Trophoblast cell (in vitro differentiated cells and primary cell): ENCODE data around the gene PGM1.

Experiments
- DNase-seq, 2 donors: peaks; one replicate each; pipeline ENCODE4 v3.0.0-alpha.2; 2016
- H2AFZ ChIP-seq: 2 replicates; pipeline ENCODE4 v1.6.1; 2013; ENCODE audit warnings: low read length, moderate library complexity, mild to moderate bottlenecking; ENCODE audit not compliant: insufficient read depth, poor library complexity
- H2AK5ac ChIP-seq: 2 replicates; pipeline ENCODE4 v1.6.1; 2013; ENCODE audit warnings: mild to moderate bottlenecking, low read length
- H2BK120ac ChIP-seq: 2 replicates; pipeline ENCODE4 v1.6.1; 2013; ENCODE audit warnings: low read length, mild to moderate bottlenecking, moderate library complexity; ENCODE audit not compliant: insufficient read depth, poor library complexity
- H2BK12ac ChIP-seq: 2 replicates; pipeline ENCODE4 v1.6.1; 2013; ENCODE audit warnings: mild to moderate bottlenecking, low read length, moderate library complexity
- H2BK5ac ChIP-seq: 2 replicates; pipeline ENCODE4 v1.6.1; 2013; ENCODE audit warnings: low read length, low read depth, moderate library complexity, mild to moderate bottlenecking; ENCODE audit not compliant: poor library complexity
- H3K14ac ChIP-seq: 2 replicates; pipeline ENCODE4 v1.6.1; 2013; ENCODE audit warnings: mild to moderate bottlenecking, low read length
- H3K18ac ChIP-seq: 2 replicates; pipeline ENCODE4 v1.6.1; 2013; ENCODE audit warnings: mild to moderate bottlenecking, low read length
- H3K23ac ChIP-seq: 2 replicates; pipeline ENCODE4 v1.6.1; 2013; ENCODE audit warnings: low read length
- H3K27ac ChIP-seq: 2 replicates; pipeline ENCODE4 v1.5.1; 2013; ENCODE audit warnings: low read depth, mild to moderate bottlenecking, inconsistent platforms, low read length, moderate library complexity
- H3K27me3 ChIP-seq: 2 replicates; pipeline ENCODE4 v1.6.1; 2013; ENCODE audit warnings: inconsistent platforms, mild to moderate bottlenecking, low read length, moderate library complexity; ENCODE audit not compliant: insufficient read depth
- H3K36me3 ChIP-seq, 2 experiments: 1 replicate in 1 of 2; 2 replicates in 1 of 2; pipeline ENCODE4 v1.6.1; 2013; ENCODE audit warnings: low read length in 2 of 2, mild to moderate bottlenecking in 2 of 2, moderate library complexity in 1 of 2; ENCODE audit not compliant: insufficient read depth in 2 of 2, control insufficient read depth in 1 of 2
- H3K4ac ChIP-seq: 2 replicates; pipeline ENCODE4 v1.6.1; 2013; ENCODE audit warnings: low read depth, mild to moderate bottlenecking, low read length, moderate library complexity
- H3K4me1 ChIP-seq, 2 experiments: 1 replicate in 1 of 2; 2 replicates in 1 of 2; pipeline ENCODE4 v1.6.1; 2013; ENCODE audit warnings: low read length in 2 of 2, mild to moderate bottlenecking in 2 of 2, moderate library complexity in 1 of 2; ENCODE audit not compliant: insufficient read depth in 2 of 2, control insufficient read depth in 1 of 2
- H3K4me2 ChIP-seq: 2 replicates; pipeline ENCODE4 v1.6.1; 2013; ENCODE audit warnings: inconsistent platforms, mild to moderate bottlenecking, low read length, moderate library complexity
- H3K4me3 ChIP-seq: 2 replicates; pipeline ENCODE4 v1.5.1; 2013; ENCODE audit warnings: mild to moderate bottlenecking, low read depth, low read length, inconsistent platforms
- H3K79me1 ChIP-seq: one replicate; pipeline ENCODE4 v1.6.1; 2013; ENCODE audit warnings: low read length
- H3K79me2 ChIP-seq: 2 replicates; pipeline ENCODE4 v1.6.1; 2013; ENCODE audit warnings: low read length, mild to moderate bottlenecking; ENCODE audit not compliant: control insufficient read depth, insufficient read depth, poor library complexity
- H3K9ac ChIP-seq: 2 replicates; pipeline ENCODE4 v1.6.1; 2013; ENCODE audit warnings: mild to moderate bottlenecking, low read length
- H3K9me3 ChIP-seq: 2 replicates; pipeline ENCODE4 v1.6.1; 2013; ENCODE audit warnings: low read depth, mild to moderate bottlenecking, control low read depth, inconsistent platforms, low read length; ENCODE audit not compliant: insufficient read depth
- H4K12ac ChIP-seq: 2 replicates; pipeline ENCODE4 v1.6.1; 2013; ENCODE audit warnings: low read depth, mild to moderate bottlenecking, low read length, moderate library complexity
- H4K8ac ChIP-seq: 2 replicates; pipeline ENCODE4 v1.6.1; 2013; ENCODE audit warnings: low read depth, mild to moderate bottlenecking, low read length, moderate library complexity
- H4K91ac ChIP-seq: one replicate; pipeline ENCODE4 v1.6.1; 2013; ENCODE audit warnings: low read depth, mild to moderate bottlenecking, low read length, moderate library complexity
- WGBS: extraction: QIAGEN DNeasy Blood & Tissue Kit; methylation state at CpG from one replicate; pipeline ENCODE4 v1.1.7; 2013; ENCODE audit warnings: missing lambda C conversion rate; ENCODE audit not compliant: insufficient read length, insufficient coverage; ENCODE audit errors: extremely low coverage; 5-methylcytosine and 5-hydroxymethylcytosine counted together

PGM1 gene

DNA sequence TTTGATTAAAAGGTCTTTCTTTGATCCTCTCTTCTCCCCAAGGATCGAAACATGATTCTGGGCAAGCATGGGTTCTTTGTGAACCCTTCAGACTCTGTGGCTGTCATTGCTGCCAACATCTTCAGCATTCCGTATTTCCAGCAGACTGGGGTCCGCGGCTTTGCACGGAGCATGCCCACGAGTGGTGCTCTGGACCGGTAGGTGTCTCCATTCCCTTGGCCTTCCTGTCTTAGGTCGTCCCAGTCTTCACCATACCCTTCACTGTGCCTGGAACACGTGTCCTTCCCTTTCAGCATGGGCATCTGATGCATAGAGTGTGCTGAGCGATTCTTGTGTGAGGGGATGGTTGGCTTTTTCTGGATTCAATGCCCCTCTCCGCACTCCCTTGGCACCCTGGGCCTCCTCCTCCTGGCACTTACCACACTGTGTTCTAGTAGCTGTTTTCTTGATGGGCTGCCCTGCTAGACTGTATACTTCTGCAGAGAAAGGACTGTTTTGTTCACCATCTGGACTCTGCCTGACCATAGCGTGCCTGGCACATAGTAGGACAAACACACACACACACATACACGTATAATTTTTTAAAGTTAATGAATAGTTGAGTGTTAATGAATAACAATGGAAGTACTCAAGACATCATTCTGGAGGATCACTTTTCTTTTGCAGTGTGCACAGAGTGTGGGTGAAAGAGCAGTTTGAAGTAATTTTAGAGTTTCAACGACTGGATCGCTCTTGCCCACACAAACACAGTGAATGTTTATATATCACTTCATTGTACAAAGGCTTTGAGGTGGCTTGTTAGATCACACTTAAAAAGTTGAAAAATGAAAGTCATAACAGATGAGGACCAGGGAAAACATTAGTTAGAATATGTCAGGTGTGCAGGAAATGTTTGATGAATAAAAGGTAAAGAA lies 43.2 kb downstream of the PGM1 start:
- Histone ChIP-seq H4K8ac (no peak overlapping the region), H2AFZ (no peak overlapping the region), H3K4me2 (no peak overlapping the region), H3K4ac (no peak overlapping the region), H3K27ac (no peak overlapping the region), H3K36me3 (peaks cover 4 to 7% of the 10 kb centered on the region in 2 experiments), H2BK120ac (peak overlapping the region; percentile 24), H2BK5ac (no peak overlapping the region), H3K27me3 (no peaks in the 10 kb centered on the region), H3K9me3 (no peaks in the 10 kb centered on the region), H4K91ac (no peak overlapping the region), H3K14ac (no peak overlapping the region), H3K4me1 (peaks cover 0 to 6% of the 10 kb centered on the region in 2 experiments), H3K23ac (no peak overlapping the region), H3K9ac (no peak overlapping the region), H2AK5ac (no peak overlapping the region), H3K79me1 (no peaks in the 10 kb centered on the region), H3K4me3 (no peak overlapping the region), H3K18ac (no peak overlapping the region), H3K79me2 (no peaks in the 10 kb centered on the region), H2BK12ac (peak overlapping the region; percentile 31), H4K12ac (no peak overlapping the region)
- no CpG with 5 or more reads among the region's 15 CpGs for WGBS
- DNase-seq = no peak

DNA sequence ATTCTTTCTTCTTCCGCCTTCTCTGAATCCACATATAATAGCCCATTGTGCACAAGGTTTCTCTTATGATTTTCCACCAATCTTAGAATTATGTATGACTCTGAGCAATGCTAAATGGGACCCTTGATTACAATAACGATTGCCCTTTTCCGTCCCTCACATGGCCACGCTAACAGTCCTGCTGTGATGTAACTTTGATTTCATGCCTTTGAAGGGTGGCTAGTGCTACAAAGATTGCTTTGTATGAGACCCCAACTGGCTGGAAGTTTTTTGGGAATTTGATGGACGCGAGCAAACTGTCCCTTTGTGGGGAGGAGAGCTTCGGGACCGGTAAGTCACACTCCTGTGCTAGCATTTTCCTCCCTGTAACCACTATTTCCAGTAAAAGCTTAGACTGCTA lies 45.3 kb downstream of the PGM1 start:
- no peak overlapping the region for H3K4me3 ChIP-seq
- no peak overlapping the region for H2AK5ac ChIP-seq
- WGBS = no CpG with 5 or more reads among the region's 8 CpGs

GRCh38 chr1:63638875-63639274 lies 45.7 kb downstream of the PGM1 start:
- H2AFZ ChIP-seq = no peak overlapping the region
- no peak overlapping the region for H2BK5ac ChIP-seq
- DNase-seq = no peak
- WGBS = no CpG with 5 or more reads among the region's 8 CpGs
- H3K18ac ChIP-seq = no peak overlapping the region
- H3K27ac ChIP-seq = no peak overlapping the region
- H4K8ac ChIP-seq = no peak overlapping the region
- no peaks in the 10 kb centered on the region for H3K27me3 ChIP-seq
- H3K4ac ChIP-seq = no peak overlapping the region
- no peak overlapping the region for H3K14ac ChIP-seq
- H3K4me1 ChIP-seq = peaks cover 0 to 2% of the 10 kb centered on the region in 2 experiments
- H2BK12ac ChIP-seq = no peak overlapping the region
- no peak overlapping the region for H4K12ac ChIP-seq
- no peak overlapping the region for H3K23ac ChIP-seq
- H4K91ac ChIP-seq = no peak overlapping the region
- no peaks in the 10 kb centered on the region for H3K79me2 ChIP-seq
- H3K9me3 ChIP-seq = no peaks in the 10 kb centered on the region
- H3K9ac ChIP-seq = no peak overlapping the region
- H2BK120ac ChIP-seq = no peak overlapping the region
- peaks cover 3 to 4% of the 10 kb centered on the region in 2 experiments for H3K36me3 ChIP-seq
- no peaks in the 10 kb centered on the region for H3K79me1 ChIP-seq
- no peak overlapping the region for H2AK5ac ChIP-seq
- H3K4me2 ChIP-seq = no peak overlapping the region
- no peak overlapping the region for H3K4me3 ChIP-seq

More for the DNA sequence above, 45.3 kb downstream of the PGM1 start:
- H3K23ac ChIP-seq = no peak overlapping the region
- no peak overlapping the region for H4K12ac ChIP-seq
- no peak overlapping the region for H4K8ac ChIP-seq
- no peak for DNase-seq
- no peak overlapping the region for H3K14ac ChIP-seq
- no peaks in the 10 kb centered on the region for H3K79me1 ChIP-seq
- H3K27me3 ChIP-seq = no peaks in the 10 kb centered on the region
- no peak overlapping the region for H3K4ac ChIP-seq
- H2BK12ac ChIP-seq = no peak overlapping the region
- no peak overlapping the region for H2AFZ ChIP-seq
- H3K9ac ChIP-seq = no peak overlapping the region
- H2BK5ac ChIP-seq = no peak overlapping the region
- no peak overlapping the region for H3K27ac ChIP-seq
- no peak overlapping the region for H2BK120ac ChIP-seq
- no peaks in the 10 kb centered on the region for H3K9me3 ChIP-seq
- H3K79me2 ChIP-seq = no peaks in the 10 kb centered on the region
- H3K4me2 ChIP-seq = no peak overlapping the region
- no peak overlapping the region for H4K91ac ChIP-seq
- H3K36me3 ChIP-seq = peaks cover 3 to 4% of the 10 kb centered on the region in 2 experiments
- H3K18ac ChIP-seq = no peak overlapping the region
- H3K4me1 ChIP-seq = peaks cover 0 to 2% of the 10 kb centered on the region in 2 experiments

DNA sequence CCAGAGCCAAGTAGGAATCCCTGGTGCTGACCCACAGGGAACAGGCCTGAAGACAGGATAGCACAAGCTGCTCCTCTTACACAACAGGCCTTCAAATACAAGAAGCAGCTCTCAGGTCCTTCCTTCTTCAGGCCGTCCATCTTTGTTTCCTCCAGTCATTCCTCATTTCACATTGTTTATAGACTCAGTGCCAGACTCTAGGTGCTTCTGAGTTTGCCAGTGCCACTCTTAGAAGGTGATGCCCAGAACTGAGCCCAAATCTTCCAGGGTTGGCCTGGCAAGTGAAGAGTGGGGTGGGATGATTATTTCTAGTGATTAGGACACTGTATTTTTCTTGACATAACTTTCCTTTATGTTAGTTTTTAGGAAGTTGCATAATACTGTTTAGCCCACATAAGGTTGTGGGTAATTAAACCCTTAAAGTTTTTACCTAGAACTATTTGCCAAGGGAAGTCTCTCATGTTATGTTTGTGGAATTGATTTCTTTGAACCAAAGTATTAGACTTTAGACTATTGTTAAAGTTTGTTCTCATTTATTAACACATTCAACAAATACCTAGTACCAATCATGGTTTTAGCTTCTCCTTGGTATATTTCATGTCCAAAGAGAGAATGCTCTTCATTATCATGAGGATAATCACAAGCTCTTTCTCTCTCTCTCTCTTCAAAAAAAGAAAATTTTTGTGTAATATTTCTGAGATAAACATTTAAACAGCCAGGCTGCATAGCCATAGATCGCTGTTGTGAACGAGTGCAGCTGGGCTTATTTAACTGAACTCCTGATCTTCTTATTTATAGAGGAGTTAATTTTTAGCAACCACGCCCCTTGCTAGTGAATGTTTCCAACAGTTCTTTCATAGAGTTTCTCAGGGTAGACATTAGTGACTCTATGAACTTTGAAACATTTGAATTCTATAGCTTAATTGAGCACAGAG lies 47.7 kb downstream of the PGM1 start:
- Histone ChIP-seq H3K79me2 (no peaks in the 10 kb centered on the region), H3K9ac (no peak overlapping the region), H2BK5ac (no peak overlapping the region), H2BK120ac (no peak overlapping the region), H3K18ac (no peak overlapping the region), H2BK12ac (no peak overlapping the region), H2AK5ac (no peak overlapping the region), H4K91ac (no peak overlapping the region), H3K4ac (no peak overlapping the region), H4K12ac (no peak overlapping the region), H3K9me3 (no peaks in the 10 kb centered on the region), H3K4me1 (no peaks in the 10 kb centered on the region), H3K79me1 (no peaks in the 10 kb centered on the region), H3K4me3 (no peak overlapping the region), H3K14ac (no peak overlapping the region), H4K8ac (no peak overlapping the region), H3K36me3 (peaks cover 3 to 4% of the 10 kb centered on the region in 2 experiments), H3K27ac (no peak overlapping the region), H3K4me2 (no peak overlapping the region), H2AFZ (no peak overlapping the region), H3K23ac (no peak overlapping the region), H3K27me3 (no peaks in the 10 kb centered on the region)
- DNase-seq = no peak
- no CpG with 5 or more reads among the region's 4 CpGs for WGBS
